Right cardiac atrium (tissue), 5 donors: ENCODE measurements around the gene CGB5. TPM values are rescaled to one million over a fixed set of nuclear protein-coding genes. Genes with fewer than 3 reads are reported as not detected.
A peak's percentile ranks its signal among the peaks of the same experiment; 100 is the strongest.
"Not testable (repeated sequence)": the region's sequence is repeated elsewhere in the genome, so short reads cannot be mapped to it uniquely, and the experiment has no call there.

Experiments used
- ATAC-seq, 2 donors: fragments of 200-7000 bp; cut with Tn5 transposase; one replicate each; pipeline versions ENCODE4 v1.8.0 to v1.9.1; 2020; ENCODE audit warnings: moderate library complexity in 2 of 2, mild to moderate bottlenecking in 1 of 2
- DNase-seq, 3 donors: peaks; one replicate each; pipeline ENCODE4 v3.0.0-alpha.2; 2020
- H3K27ac ChIP-seq: one replicate; pipeline ENCODE4 v1.5.1; 2013; ENCODE audit warnings: mild to moderate bottlenecking, low read length, control low read depth, moderate library complexity
- H3K27me3 ChIP-seq: one replicate; pipeline ENCODE4 v1.6.1; 2013; ENCODE audit not compliant: control insufficient read depth, insufficient read depth
- H3K4me1 ChIP-seq: one replicate; pipeline ENCODE4 v1.6.1; 2013; ENCODE audit warnings: low read length; ENCODE audit not compliant: control insufficient read depth, insufficient read depth
- H3K4me3 ChIP-seq: one replicate; pipeline ENCODE4 v1.5.1; 2013; ENCODE audit warnings: low read length, control low read depth
- H3K9me3 ChIP-seq: one replicate; pipeline ENCODE4 v1.6.1; 2013; ENCODE audit warnings: low read length; ENCODE audit not compliant: control insufficient read depth
- WGBS: extraction: QIAGEN DNeasy Blood & Tissue Kit; methylation state at CpG from one replicate; pipeline ENCODE4 v1.1.7; 2013; 5-methylcytosine and 5-hydroxymethylcytosine counted together
- intact Hi-C, 4 donors: fragments of 100-400 bp; cut with DNase I; formaldehyde crosslinking; loops; one replicate each; pipeline versions ENCODE4 v1.11.0 to v1.14.0; 2022 to 2023
- polyA plus RNA-seq: library from polyadenylated mRNA; stranded (reverse); fragments of 200-250 nt; gene quantifications from one replicate; pipeline ENCODE4 v1.2.3, GENCODE V29; 2013
- total RNA-seq, 4 donors: library from RNA; stranded (reverse); fragmentation: NEBNext Ultra II Directional; extraction: Animal tissue kit (Norgen Biotek cat#: 25700); gene quantifications; one replicate each; pipeline ENCODE4 v1.2.1, GENCODE V29; 2021
- donor health status: healthy with polysubstance abuse.
- donor health status: DM: no; HTN: yes; CAD: no.
- donor health status: DM: no; HTN: no; CAD: no.
- donor health status: DM: no; HTN: yes; CAD: no; lungs with severe emphysema.
- donor health status: DM: yes; HTN: yes; CAD: no.

Gene CGB5
- total and polyA plus RNA-seq, 5 donors: not detected

GRCh38 chr19:49014870-49015255 is 28.8 kb upstream of the CGB5 start:
- no peak overlapping the region for H3K27ac ChIP-seq
- H3K4me1 ChIP-seq: no peaks in the 10 kb centered on the region
- intact Hi-C loops: no loop called here
- no peaks in the 10 kb centered on the region for H3K9me3 ChIP-seq
- WGBS: 91% methylated on average over 18 of the region's 18 CpGs
- H3K27me3 ChIP-seq: no peaks in the 10 kb centered on the region
- no peak overlapping the region for H3K4me3 ChIP-seq
- DNase-seq (peak in 1 of 3 donors; percentile 34), ATAC-seq (no peak)

- H3K4me1 ChIP-seq: no peaks in the 10 kb centered on the region
- ATAC-seq: no peak
- H3K4me3 ChIP-seq: no peak overlapping the region
- H3K27ac ChIP-seq: no peak overlapping the region
- peak in 1 of 3 donors; percentile 25 for DNase-seq
- WGBS: 95% methylated on average over 26 of the region's 29 CpGs
- H3K9me3 ChIP-seq: no peaks in the 10 kb centered on the region
- H3K27me3 ChIP-seq: no peaks in the 10 kb centered on the region
- intact Hi-C loops: no loop called here
Measured at GRCh38 chr19:49016067-49016839, 27.4 kb upstream of the CGB5 start.

- peak within 1 kb of the TSS; percentile 53 for H3K4me3 ChIP-seq
- DNase-seq (no peak), ATAC-seq (no peak)
- H3K27me3 ChIP-seq: no peaks in the 10 kb centered on the region
- H3K4me1 ChIP-seq: no peaks in the 10 kb centered on the region
- no peaks in the 10 kb centered on the region for H3K9me3 ChIP-seq
- no peak within 1 kb of the TSS for H3K27ac ChIP-seq
- intact Hi-C loops: no loop called here
- 71% methylated on average over 17 of the region's 17 CpGs for whole genome bisulfite sequencing
Measured at GRCh38 chr19:49017041-49017665, 26.5 kb upstream of the CGB5 start, which contains the start of gene LHB. Gene LHB, minus strand, starts transcription at chr19:49017091. Its CDS starts 10 bp downstream, at chr19:49017081.

GRCh38 chr19:49017666-49018351 is 25.8 kb upstream of the CGB5 start:
- H3K4me1 ChIP-seq: no peaks in the 10 kb centered on the region
- DNase-seq (peak; percentile 62 to 80 (median 79)), ATAC-seq (peak; percentile 66 to 72)
- no peaks in the 10 kb centered on the region for H3K9me3 ChIP-seq
- H3K4me3 ChIP-seq: peak overlapping the region; percentile 53
- WGBS: 1% methylated on average over 62 of the region's 62 CpGs
- no peaks in the 10 kb centered on the region for H3K27me3 ChIP-seq
- H3K27ac ChIP-seq: no peak overlapping the region
- intact Hi-C loops: no loop called here

- H3K4me1 ChIP-seq, H3K9me3 ChIP-seq, H3K27me3 ChIP-seq, intact Hi-C loops, H3K27ac ChIP-seq: not testable (repeated sequence)
- peak overlapping the region; percentile 53 for H3K4me3 ChIP-seq
- peak in 2 of 3 donors; percentile 71 to 79 for DNase-seq
- peak; percentile 6 to 32 for ATAC-seq
- 4% methylated on average over 50 of the region's 50 CpGs for WGBS
Measured at GRCh38 chr19:49018388-49019241, 25.0 kb upstream of the CGB5 start.

- DNase-seq (peak; percentile 60 to 89 (median 88)), ATAC-seq (peak; percentile 71 to 75)
Measured at GRCh38 chr19:49019242-49019932, 24.3 kb upstream of the CGB5 start.

GRCh38 chr19:49020342-49020741 is 23.3 kb upstream of the CGB5 start:
- DNase-seq (peak in 1 of 3 donors; percentile 37), ATAC-seq (no peak)
- Histone ChIP-seq H3K9me3 (no peaks in the 10 kb centered on the region), H3K4me3 (no peak overlapping the region), H3K4me1 (no peaks in the 10 kb centered on the region), H3K27me3 (no peaks in the 10 kb centered on the region), H3K27ac (no peak overlapping the region)
- WGBS: 70% methylated on average over 11 of the region's 11 CpGs
- intact Hi-C loops: no loop called here

More at GRCh38 chr19:49019242-49019932, 24.3 kb upstream of the CGB5 start:
- no peaks in the 10 kb centered on the region for H3K4me1 ChIP-seq
- H3K9me3 ChIP-seq: no peaks in the 10 kb centered on the region
- intact Hi-C loops: no loop called here
- H3K27me3 ChIP-seq: no peaks in the 10 kb centered on the region
- H3K4me3 ChIP-seq: peak overlapping the region; percentile 35
- 15% methylated on average over 41 of the region's 41 CpGs for WGBS
- H3K27ac ChIP-seq: no peak overlapping the region

- Histone ChIP-seq H3K4me1 (no peaks in the 10 kb centered on the region), H3K9me3 (no peaks in the 10 kb centered on the region), H3K4me3 (no peak overlapping the region), H3K27ac (no peak overlapping the region), H3K27me3 (no peaks in the 10 kb centered on the region)
- intact Hi-C loops: no loop called here
- 41% methylated on average over 16 of the region's 16 CpGs for WGBS
- ATAC-seq: no peak
- DNase-seq: peak in 1 of 3 donors; percentile 22
Measured at GRCh38 chr19:49020931-49021895, 22.4 kb upstream of the CGB5 start.

- intact Hi-C loops: no loop called here
- Histone ChIP-seq H3K9me3 (no peaks in the 10 kb centered on the region), H3K27me3 (no peaks in the 10 kb centered on the region), H3K27ac (no peak overlapping the region), H3K4me3 (no peak overlapping the region), H3K4me1 (no peaks in the 10 kb centered on the region)
- 92% methylated on average over 9 of the region's 9 CpGs for WGBS
- DNase-seq: peak in 1 of 3 donors; percentile 7
- no peak for ATAC-seq
Measured at GRCh38 chr19:49022116-49022515, 21.5 kb upstream of the CGB5 start.
